Mucosa of rectum (tissue), 2 donors: ENCODE data around the gene CNST.
"Not testable (repeated sequence)": the region's sequence is repeated elsewhere in the genome, so short reads cannot be mapped to it uniquely, and the experiment has no call there.

ENCODE experiments used
- H3K27ac ChIP-seq, 2 donors: one replicate each; pipeline ENCODE4 v1.7.0; 2013; ENCODE audit warnings: inconsistent platforms in 2 of 2, low read depth in 2 of 2, low read length in 2 of 2
- H3K27me3 ChIP-seq, 2 donors: one replicate each; pipeline ENCODE4 v1.7.0; 2013; ENCODE audit warnings: low read length in 2 of 2; ENCODE audit not compliant: control insufficient read depth in 2 of 2, insufficient read depth in 2 of 2
- H3K36me3 ChIP-seq, 2 donors: one replicate each; pipeline ENCODE4 v1.7.0; 2013; ENCODE audit warnings: low read length in 2 of 2; ENCODE audit not compliant: control insufficient read depth in 2 of 2, insufficient read depth in 2 of 2
- H3K4me1 ChIP-seq, 2 donors: one replicate each; pipeline ENCODE4 v1.7.0; 2013; ENCODE audit warnings: low read length in 2 of 2, mild to moderate bottlenecking in 1 of 2; ENCODE audit not compliant: control insufficient read depth in 2 of 2, insufficient read depth in 2 of 2
- H3K4me3 ChIP-seq, 2 donors: one replicate each; pipeline ENCODE4 v1.7.0; 2013; ENCODE audit warnings: low read length in 2 of 2
- H3K9ac ChIP-seq, 2 donors: one replicate each; pipeline ENCODE4 v1.7.0; 2013; ENCODE audit warnings: low read length in 2 of 2, low read depth in 1 of 2, mild to moderate bottlenecking in 1 of 2
- H3K9me3 ChIP-seq, 2 donors: one replicate each; pipeline ENCODE4 v1.7.0; 2013; ENCODE audit warnings: low read length in 2 of 2; ENCODE audit not compliant: control insufficient read depth in 2 of 2
- donor health status: healthy.
- donor health status: Normal muscosa, but diverticular disease.

Gene CNST

DNA sequence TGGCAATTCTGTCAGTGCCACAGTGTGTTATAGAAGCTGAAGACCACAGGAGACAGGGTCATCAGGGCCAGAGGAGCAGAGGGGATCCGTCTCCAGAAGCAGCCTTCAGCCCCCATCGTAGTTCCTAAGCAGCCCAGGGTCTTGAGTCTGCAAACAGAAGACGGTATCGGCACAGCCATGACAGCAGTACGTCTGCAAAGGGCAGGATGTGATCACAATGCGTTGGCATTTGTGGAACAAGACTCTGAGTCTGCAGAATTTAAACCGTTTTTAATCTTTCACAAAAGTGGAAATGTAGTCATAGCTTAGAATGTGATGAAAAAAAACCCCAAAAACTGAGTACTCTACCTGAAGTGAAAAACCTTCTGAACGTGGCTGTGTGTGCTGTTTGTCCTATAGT lies 113.9 kb downstream of the CNST start:
- Histone ChIP-seq H3K9ac (no peak overlapping the region), H3K27ac (peak overlapping the region; percentile 46 to 54), H3K9me3 (no peaks in the 10 kb centered on the region), H3K4me3 (no peak overlapping the region), H3K4me1 (peaks cover 7 to 27% of the 10 kb centered on the region in 2 donors), H3K27me3 (no peaks in the 10 kb centered on the region), H3K36me3 (no peaks in the 10 kb centered on the region)

DNA sequence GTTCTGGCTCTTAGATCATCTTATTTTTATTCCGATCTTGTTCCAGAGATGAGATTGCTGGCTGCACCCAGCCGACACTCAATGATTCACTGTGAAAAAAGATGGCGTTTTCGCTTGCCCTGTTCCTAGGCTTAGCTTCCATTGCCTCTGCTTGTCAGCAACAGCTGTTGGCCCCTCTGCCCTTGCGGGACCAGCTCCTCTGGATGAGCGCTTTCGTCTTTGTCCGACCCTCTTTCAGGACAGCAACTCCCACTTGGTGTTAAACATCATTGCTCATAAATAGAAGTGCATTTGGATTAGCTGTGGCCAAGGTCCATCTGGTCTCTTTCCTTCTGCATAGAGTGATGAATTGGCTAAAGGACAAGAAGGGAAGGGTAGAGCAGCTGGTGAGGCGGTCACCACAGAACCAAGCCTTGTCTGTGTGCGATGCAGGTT lies 114.5 kb downstream of the CNST start:
- peak overlapping the region; percentile 46 to 54 for H3K27ac ChIP-seq
- H3K9ac ChIP-seq = no peak overlapping the region
- H3K4me3 ChIP-seq = no peak overlapping the region
- H3K4me1 ChIP-seq = peaks cover 7 to 27% of the 10 kb centered on the region in 2 donors
- H3K27me3 ChIP-seq = no peaks in the 10 kb centered on the region
- H3K9me3 ChIP-seq = no peaks in the 10 kb centered on the region
- H3K36me3 ChIP-seq = no peaks in the 10 kb centered on the region

DNA sequence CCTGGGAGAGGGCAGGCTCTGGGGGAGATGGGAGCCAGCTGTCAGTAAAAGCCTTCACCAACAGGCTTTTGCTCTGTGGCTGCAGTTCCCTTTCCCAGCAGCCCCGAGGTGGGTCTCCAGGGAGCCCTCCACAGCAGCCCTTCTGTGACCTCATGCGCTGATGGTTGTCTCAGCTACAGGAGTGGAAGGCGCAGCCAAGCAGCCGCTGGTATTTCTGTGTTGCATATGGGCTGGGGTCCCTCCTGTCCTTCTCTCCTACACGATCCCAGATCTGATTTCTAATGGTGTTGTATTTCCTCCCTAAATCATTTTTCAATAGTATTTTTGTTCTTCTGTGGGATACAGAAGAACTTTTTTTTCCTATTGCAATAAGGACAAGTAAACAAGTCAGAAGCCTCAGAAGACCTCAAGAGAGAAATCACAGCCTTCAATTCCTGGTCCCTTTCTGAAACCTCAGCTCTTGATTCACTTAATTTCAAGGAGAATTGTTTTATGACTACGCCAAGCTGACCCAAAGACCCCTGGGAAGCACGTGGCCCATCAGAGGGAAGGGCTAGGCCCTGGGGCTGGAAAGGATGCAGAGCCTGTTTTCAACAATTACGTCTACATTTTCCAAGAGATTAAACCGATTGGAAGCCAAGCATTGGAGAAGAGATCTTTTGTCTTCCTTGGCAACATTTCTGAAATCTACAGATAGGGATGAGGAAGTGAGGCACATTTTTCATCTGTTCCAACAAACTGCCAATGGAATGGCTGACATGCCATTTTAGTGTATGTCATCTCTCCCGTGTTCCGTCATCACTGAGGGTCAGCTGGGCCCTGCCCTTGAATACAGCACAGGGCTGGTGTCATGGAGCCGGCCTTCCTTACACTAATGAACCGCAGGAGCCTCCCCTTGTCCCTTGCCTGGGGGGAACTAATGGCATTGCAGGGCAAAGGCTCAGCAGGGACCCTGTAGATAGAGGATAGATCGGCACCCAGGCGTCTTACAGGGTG lies 115.9 kb downstream of the CNST start:
- Histone ChIP-seq H3K9ac (no peak overlapping the region), H3K9me3 (no peaks in the 10 kb centered on the region), H3K4me1 (peaks cover 7 to 22% of the 10 kb centered on the region in 2 donors), H3K27me3 (no peaks in the 10 kb centered on the region), H3K36me3 (no peaks in the 10 kb centered on the region), H3K4me3 (no peak overlapping the region), H3K27ac (peak overlapping the region; percentile 43 to 49)

DNA sequence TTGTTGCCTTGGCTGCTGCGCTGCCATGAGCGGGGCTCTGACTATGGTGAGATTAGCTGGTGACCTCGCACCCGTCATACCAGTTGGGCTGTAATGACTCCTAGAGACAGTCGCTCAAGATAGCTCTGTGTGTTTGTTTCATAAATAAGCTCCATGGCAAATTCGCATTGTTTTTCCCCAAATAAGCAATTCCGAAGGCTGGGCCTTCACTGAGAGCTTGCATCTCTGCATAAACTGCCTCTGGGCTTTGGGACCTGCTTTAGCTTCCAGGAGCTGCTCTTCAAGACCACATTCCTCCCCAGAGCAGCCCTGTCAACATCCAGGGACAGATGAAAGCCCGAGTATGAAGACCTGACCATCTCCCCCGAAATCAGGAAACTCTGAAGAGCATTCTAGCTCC lies 117.3 kb downstream of the CNST start:
- no peaks in the 10 kb centered on the region for H3K9me3 ChIP-seq
- H3K27ac ChIP-seq = no peak overlapping the region
- H3K36me3 ChIP-seq = no peaks in the 10 kb centered on the region

DNA sequence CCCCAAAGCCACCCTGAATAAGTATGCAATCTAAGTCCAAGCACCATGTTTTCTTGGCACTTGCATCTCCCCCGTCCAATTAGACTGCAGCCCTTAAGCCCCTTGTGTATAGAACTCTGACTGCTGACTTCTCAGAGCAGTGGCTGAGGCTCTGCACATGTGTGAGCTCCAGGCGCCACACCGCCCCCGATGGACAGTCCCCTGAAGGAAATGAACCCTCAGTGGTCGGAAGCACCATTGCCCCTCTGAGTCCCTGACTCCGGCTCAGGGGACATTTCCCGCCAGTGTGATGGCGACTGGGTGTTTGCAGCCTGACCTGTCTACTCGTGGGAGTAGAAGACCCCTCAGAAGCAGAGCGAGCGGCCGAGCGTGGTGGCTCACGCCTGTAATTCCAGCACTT lies 120.7 kb downstream of the CNST start:
- no peak overlapping the region for H3K9ac ChIP-seq

More for the DNA sequence above, 117.3 kb downstream of the CNST start:
- H3K27me3 ChIP-seq = no peaks in the 10 kb centered on the region
- H3K9ac ChIP-seq = no peak overlapping the region
- no peak overlapping the region for H3K4me3 ChIP-seq
- H3K4me1 ChIP-seq = peaks cover 7 to 18% of the 10 kb centered on the region in 2 donors

DNA sequence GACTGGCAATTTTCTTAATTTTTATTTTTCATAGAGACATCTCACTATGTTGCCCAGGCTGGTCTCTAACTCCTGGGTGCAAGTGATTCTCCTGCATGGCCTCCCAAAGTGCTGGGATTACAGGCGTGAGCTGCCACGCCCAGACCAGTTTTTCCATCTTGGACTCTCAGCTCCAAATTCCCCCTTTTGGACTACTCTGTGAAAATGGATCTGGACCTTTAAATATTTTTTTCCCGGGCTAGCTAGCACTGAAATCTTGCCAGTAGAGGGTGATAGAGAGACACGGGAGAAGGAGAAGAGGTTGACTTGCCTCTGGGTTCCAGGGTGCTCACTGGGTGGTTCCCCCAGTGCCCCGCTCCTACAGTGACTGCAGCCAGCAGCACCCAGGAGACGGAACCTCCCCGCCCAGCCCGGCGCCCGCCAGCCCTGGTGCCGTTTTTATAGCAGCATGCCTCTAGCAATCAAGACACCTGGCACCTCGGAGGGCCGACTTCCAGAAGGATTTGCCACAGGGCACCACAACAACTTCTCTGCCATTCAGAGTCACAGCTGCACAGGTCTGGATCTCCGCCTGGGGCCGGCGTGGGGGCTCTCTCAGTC lies 123.3 kb downstream of the CNST start:
- H3K4me1 ChIP-seq = peaks cover 0 to 12% of the 10 kb centered on the region in 2 donors
- no peaks in the 10 kb centered on the region for H3K36me3 ChIP-seq
- no peaks in the 10 kb centered on the region for H3K27me3 ChIP-seq
- H3K9ac ChIP-seq = peak overlapping the region; percentile 34 to 65
- peak overlapping the region; percentile 37 to 48 for H3K27ac ChIP-seq
- peak overlapping the region; percentile 60 to 62 for H3K4me3 ChIP-seq
- peaks cover 0 to 5% of the 10 kb centered on the region in 2 donors for H3K9me3 ChIP-seq

More for the DNA sequence above, 120.7 kb downstream of the CNST start:
- Histone ChIP-seq H3K27ac (no peak overlapping the region), H3K4me3 (no peak overlapping the region), H3K36me3 (no peaks in the 10 kb centered on the region), H3K4me1 (peaks cover 0 to 12% of the 10 kb centered on the region in 2 donors), H3K27me3 (no peaks in the 10 kb centered on the region), H3K9me3 (no peaks in the 10 kb centered on the region)

DNA sequence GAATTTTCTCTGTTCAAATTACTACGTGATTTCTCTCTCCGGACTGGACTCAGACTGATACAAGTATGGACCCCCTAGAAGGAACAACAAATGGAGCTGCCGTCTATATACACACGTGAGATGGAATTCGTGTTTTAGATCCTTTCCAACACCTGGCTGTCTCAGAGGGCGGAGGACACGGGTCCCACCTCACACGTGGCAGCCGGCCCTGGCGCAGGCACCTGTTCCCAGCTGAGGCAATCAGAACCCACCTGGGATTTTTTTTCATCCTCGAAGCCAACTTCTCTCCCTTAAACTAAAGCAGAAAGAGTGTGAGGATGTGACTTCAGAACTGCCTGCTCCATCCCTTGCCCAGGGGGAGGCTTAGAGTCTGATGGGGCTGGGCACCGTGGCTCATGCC lies 123.8 kb downstream of the CNST start:
- peaks cover 0 to 5% of the 10 kb centered on the region in 2 donors for H3K9me3 ChIP-seq
- peak overlapping the region; percentile 60 to 62 for H3K4me3 ChIP-seq
- H3K27ac ChIP-seq = peak overlapping the region in 1 of 2 donors; percentile 37
- peaks cover 0 to 12% of the 10 kb centered on the region in 2 donors for H3K4me1 ChIP-seq
- H3K27me3 ChIP-seq = no peaks in the 10 kb centered on the region
- H3K9ac ChIP-seq = peak overlapping the region; percentile 15 to 65
- no peaks in the 10 kb centered on the region for H3K36me3 ChIP-seq

DNA sequence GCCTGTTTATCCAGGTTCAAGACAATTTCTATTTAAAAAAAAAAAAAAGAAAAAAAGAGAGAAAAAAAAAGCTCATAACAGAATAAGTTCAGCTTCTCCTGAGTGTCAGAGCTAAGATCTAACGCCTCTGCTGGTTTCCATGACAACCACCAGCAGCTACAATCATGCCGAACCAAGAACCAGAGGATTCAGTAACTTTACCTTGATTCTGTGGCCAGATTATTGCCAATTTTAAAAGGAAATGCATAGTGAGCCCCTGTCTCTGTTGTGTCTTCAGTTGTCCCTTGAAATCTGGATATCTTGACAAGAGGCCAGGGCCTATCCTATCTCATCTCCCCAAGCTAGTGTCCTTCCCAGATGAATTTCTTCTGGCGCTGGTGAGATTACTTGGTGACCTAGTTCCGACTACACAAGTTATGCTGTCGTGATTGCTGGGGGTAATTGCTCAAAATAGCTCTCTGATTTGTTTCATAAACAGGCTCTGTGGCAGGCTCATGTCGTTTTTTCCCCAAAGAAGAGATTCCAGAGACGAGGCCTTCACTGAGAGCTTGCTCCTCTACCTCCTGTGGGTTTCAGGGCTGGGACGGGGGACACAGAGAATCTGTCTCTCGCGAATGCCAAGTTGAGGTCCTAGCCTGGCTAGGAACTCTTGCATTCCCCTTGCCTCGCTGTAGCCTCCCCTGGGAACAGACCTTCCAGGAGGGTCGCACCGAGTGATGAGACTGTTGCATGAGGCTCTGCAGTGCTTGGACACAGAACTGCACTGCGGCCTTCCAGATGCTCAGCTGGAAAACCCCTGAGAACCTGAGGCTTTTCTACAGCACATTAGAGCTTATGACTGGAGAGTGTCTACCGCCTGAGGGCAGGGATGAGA lies 125.6 kb downstream of the CNST start:
- no peak overlapping the region for H3K9ac ChIP-seq
- H3K36me3 ChIP-seq = no peaks in the 10 kb centered on the region
- peaks cover 2 to 19% of the 10 kb centered on the region in 2 donors for H3K4me1 ChIP-seq
- no peak overlapping the region for H3K27ac ChIP-seq
- H3K9me3 ChIP-seq = peaks cover 0 to 5% of the 10 kb centered on the region in 2 donors
- H3K4me3 ChIP-seq = no peak overlapping the region
- H3K27me3 ChIP-seq = no peaks in the 10 kb centered on the region

DNA sequence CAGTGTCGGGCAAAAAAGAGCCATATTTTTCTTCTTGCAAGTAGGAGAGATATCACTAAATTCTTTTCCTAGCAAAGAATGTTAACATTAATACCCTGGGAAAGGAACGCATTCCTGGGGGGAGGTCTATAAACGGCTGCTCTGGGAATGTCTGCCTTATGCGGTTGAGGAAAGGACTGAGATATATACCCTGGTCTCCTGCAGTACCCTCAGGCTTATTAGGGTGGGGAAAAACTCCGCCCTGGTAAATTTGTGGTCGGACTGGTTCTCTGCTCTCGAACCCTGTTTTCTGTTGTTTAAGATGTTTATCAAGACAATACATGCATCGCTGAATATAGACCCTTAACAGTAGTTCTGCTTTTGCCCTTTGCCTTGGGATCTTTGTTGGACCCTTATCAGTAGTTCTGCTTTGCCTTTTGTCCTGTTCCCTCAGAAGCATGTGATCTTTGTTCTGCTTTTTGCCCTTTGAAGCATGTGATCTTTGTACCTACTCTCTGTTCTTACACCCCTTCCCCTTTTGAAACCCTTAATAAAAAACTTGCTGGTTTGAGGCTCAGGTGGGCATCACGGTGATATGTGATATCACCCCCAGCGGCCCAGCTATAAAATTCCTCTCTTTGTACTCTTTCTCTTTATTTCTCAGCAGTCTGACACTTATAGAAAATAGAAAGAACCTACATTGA lies 128.1 kb downstream of the CNST start:
- not testable (repeated sequence) for H3K9me3 ChIP-seq, H3K4me3 ChIP-seq, H3K27me3 ChIP-seq, H3K27ac ChIP-seq, H3K9ac ChIP-seq, H3K36me3 ChIP-seq
- peaks cover 13 to 27% of the 10 kb centered on the region in 2 donors for H3K4me1 ChIP-seq
